ENCODE results near the gene DSCAML1. TPM values are rescaled to one million over a fixed set of nuclear protein-coding genes. Genes with fewer than 3 reads are reported as not detected.

DSCAML1 gene
- total RNA-seq, 1 experiment from 2014 or later: 0.03 TPM

DNA sequence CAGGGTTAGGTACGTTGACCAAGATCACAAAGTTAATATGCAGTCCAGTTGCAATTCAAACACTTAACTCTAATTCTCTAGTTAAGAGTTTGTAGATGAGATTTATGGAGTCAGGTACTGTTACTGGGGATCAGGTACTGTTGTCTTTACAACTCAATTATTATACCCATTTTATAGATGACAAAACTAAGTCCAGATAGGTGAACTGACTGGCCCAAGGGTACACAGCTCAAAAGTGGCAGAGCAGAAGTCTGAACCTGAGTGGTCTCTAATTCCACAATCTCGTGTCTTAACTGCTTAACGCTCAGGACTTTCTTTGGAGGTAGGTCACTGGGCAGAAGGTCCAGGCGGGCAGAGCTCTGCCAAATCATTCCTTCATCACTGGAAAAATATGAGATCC, 77.5 kb downstream of the DSCAML1 start:
- no peaks in the 10 kb centered on the region for H3K27me3 ChIP-seq (replicated peaks)
- no peak for DNase-seq (ENCODE audit: low read depth in 1 of 2, low spot score in 2 of 2)
- H3K27ac ChIP-seq: no peak overlapping the region
- no peak overlapping the region for H3K4me3 ChIP-seq
- H3K36me3 ChIP-seq: no peaks in the 10 kb centered on the region
- H3K9me3 ChIP-seq (replicated peaks): no peaks in the 10 kb centered on the region
- no peaks in the 10 kb centered on the region for H3K4me1 ChIP-seq (replicated peaks)

DNA sequence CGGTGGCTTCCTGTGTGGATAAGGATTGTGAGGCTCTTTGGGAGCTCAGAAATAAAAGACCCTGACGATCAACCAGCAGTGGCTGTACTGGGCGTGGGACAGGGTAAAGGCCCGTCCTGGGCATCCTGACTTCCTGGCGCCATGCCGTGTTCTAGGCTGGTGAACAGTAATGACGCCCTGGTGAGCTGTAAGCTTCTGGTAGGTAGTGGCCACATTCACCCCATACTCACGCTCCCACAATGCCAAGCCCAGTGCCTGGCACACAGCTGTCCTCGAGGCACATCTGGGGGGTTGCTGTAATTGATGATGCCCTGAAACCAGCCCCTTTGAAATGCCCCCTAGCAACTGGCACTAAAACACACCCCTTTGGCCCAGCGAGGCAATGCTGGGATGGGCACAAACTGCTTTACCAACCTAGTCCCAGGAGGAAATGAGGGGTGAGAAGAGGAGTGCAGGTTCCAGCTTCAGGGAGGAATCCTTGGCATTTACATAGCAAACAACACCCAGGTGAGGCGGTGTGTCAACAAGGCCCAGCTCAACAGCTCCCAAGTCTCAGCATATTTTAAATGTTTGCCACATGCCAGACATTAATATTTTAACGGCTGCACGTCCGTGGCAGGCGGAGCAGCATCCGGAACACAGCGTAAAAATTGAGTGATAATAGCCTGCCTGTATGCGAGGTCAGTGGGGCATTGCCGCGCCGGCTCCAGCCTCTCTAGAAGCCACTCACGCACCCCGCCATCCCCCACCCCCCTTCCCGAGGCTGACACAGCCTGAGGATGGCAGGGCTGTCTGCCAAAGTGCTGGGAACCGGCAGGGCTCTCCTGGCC, 79.3 kb downstream of the DSCAML1 start:
- no peak for DNase-seq (ENCODE audit: low read depth in 1 of 2, low spot score in 2 of 2)
- no peaks in the 10 kb centered on the region for H3K27me3 ChIP-seq (replicated peaks)
- no peaks in the 10 kb centered on the region for H3K4me1 ChIP-seq (replicated peaks)
- H3K4me3 ChIP-seq: no peak overlapping the region
- no peak overlapping the region for H3K27ac ChIP-seq
- no peaks in the 10 kb centered on the region for H3K9me3 ChIP-seq (replicated peaks)
- no peaks in the 10 kb centered on the region for H3K36me3 ChIP-seq

DNA sequence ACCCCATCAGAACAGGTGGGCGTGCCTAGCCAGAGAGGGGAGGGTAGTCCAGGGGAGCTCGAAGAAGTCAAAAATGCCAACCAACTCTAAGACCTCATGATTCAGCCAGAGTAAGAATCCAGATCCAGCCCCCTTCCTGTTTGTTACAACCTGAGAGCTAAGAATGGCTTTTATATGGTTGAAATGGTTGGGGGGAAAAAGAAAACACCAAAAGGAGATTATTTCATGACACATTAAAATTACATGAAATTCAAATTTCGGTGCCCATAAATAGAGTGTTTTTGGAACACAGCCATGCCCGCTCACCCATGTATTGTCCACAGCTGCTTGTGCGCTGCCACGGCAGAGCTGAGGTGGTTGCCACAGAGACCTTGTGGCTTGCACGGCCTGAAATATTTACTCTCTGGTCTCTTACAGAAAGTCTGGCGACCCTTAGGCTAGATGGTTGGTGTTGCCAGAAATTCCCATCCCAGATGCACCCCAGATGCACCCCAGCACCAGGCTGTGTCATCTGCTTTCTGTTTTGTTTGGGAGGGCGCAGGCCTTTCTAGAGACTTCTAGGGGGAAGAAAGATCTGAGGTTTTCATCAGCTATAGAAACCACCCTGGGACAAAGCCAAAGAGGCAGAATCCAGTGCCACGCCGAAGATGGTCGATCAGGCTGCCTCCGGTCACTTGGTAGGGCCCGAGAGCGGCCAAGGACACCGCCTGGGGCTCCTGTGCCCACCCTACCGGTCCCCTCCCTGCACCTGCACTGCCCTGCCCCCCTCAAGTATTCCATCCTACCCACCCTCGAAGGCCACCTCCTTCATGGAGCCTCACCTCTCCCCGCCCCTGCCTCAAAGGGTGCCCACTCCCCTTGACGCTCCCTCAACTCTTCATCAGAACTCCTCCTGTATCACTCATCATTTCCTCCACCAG, 80.2 kb downstream of the DSCAML1 start:
- Histone ChIP-seq H3K27ac (no peak overlapping the region), H3K4me3 (no peak overlapping the region), H3K36me3 (no peaks in the 10 kb centered on the region), H3K9me3 (replicated peaks) (no peaks in the 10 kb centered on the region), H3K4me1 (replicated peaks) (no peaks in the 10 kb centered on the region), H3K27me3 (replicated peaks) (no peaks in the 10 kb centered on the region)
- DNase-seq (ENCODE audit: low read depth in 1 of 2, low spot score in 2 of 2): no peak

DNA sequence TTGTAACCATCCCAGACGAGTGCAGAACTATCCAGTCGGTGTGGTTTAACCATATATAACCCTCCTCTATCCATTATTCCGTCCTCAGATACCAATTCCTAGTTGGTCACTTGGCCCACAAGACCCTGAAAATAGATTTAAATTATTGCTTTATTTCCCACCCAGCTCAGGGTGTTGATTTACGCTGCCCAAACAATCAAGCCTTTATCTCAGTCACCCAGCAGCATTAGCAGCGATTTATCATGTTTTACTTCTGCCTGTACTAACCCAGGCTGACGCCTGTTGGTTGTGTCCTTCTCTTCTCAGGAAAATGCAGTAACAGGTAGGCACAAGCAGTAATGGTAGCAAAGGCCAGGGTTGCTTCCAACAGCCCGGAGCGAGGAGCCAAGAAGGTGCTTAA, 81.2 kb downstream of the DSCAML1 start:
- no peak for DNase-seq (ENCODE audit: low read depth in 1 of 2, low spot score in 2 of 2)
- Histone ChIP-seq H3K36me3 (no peaks in the 10 kb centered on the region), H3K27ac (no peak overlapping the region), H3K4me1 (replicated peaks) (no peaks in the 10 kb centered on the region), H3K27me3 (replicated peaks) (no peaks in the 10 kb centered on the region), H3K9me3 (replicated peaks) (no peaks in the 10 kb centered on the region), H3K4me3 (no peak overlapping the region)

DNA sequence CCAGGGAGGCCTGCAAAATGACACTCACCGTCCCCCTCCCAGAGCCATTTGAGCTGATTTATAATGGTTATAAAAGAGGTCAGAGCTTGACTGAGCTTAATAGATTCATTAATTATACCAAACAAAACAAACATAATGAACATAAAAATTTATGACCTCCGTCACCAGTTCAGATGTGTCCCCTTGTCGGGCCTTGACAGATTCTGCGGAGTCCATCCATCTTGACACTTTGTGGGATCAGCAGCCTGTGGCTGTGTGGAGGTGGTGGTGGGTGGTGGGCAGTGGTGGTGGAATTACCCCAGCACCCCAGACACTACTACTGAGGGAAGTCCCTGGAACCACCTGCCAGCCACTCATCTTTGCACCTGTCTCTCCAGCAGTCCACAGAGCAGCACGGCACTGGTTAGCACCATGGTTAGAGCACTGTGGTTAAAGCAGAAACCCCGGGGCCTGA, 83.5 kb downstream of the DSCAML1 start:
- Histone ChIP-seq H3K4me3 (no peak overlapping the region), H3K36me3 (no peaks in the 10 kb centered on the region), H3K4me1 (replicated peaks) (no peaks in the 10 kb centered on the region), H3K27ac (no peak overlapping the region), H3K9me3 (replicated peaks) (no peaks in the 10 kb centered on the region), H3K27me3 (replicated peaks) (no peaks in the 10 kb centered on the region)
- DNase-seq (ENCODE audit: low read depth in 1 of 2, low spot score in 2 of 2): no peak

DNA sequence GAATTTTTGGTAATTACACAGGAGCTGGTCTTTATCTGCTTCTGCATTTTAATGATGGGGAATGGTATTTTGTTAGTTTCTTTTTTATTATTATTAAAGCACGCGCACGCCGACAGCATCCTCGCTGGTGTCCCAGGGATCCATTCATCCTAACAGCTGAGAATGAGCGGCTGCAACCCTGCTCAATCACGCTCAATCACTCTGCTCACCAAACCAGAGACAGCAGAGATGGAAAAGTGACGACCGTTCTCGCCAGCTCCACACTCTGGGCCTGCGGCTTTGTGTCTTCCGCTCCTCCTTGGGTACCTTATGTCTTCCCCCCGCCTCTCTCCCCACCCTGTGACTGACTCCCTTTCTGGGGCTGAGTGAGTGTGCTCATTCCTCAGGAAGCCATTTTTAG, 84.5 kb downstream of the DSCAML1 start:
- H3K36me3 ChIP-seq: no peaks in the 10 kb centered on the region
- no peaks in the 10 kb centered on the region for H3K27me3 ChIP-seq (replicated peaks)
- no peak overlapping the region for H3K4me3 ChIP-seq
- H3K27ac ChIP-seq: no peak overlapping the region
- no peaks in the 10 kb centered on the region for H3K9me3 ChIP-seq (replicated peaks)
- no peak for DNase-seq (ENCODE audit: low read depth in 1 of 2, low spot score in 2 of 2)
- H3K4me1 ChIP-seq (replicated peaks): no peaks in the 10 kb centered on the region

DNA sequence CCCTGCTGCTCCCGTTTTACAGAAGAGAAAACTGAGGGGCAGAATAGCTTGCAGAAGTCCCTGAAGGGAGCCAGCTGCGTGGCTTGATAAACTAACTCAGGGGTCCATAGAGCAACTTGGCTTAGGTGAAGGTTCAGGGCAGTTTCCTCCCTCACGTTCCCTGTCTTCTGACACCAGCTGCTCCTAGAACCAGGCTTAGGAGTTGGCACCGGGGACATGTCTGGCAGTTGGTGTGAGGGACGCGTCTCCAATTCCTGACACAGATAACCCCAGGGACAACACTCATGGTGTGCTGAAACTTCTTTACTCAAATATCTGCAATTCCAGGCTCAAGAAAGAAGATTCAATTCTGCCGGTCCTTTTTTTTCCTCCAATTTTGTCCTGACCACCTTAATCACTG, 85.7 kb downstream of the DSCAML1 start:
- Histone ChIP-seq H3K27me3 (replicated peaks) (no peaks in the 10 kb centered on the region), H3K4me3 (no peak overlapping the region)

DNA sequence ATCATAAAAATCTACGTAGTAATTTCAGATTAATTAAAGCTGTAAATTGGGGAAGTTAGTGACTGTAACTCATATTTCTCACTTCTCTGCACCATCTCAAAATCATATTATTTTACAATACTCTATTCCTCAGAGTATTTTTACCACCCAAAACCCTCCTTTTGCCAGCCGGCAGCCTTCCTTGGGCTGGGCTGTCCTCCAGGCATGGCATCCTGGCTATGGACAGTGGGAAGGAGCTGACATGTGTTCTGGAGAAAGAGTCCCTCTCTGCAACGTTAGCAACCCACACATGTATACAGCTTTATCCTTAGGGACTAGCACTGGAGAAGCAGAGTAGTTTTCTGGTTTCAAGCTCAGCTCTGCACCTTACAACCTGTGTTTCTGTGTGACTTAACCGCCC, 86.8 kb downstream of the DSCAML1 start:
- H3K27ac ChIP-seq: no peak overlapping the region
- no peak for DNase-seq (ENCODE audit: low read depth in 1 of 2, low spot score in 2 of 2)
- no peak overlapping the region for H3K4me3 ChIP-seq
- H3K9me3 ChIP-seq (replicated peaks): no peaks in the 10 kb centered on the region
- no peaks in the 10 kb centered on the region for H3K36me3 ChIP-seq
- no peaks in the 10 kb centered on the region for H3K27me3 ChIP-seq (replicated peaks)
- H3K4me1 ChIP-seq (replicated peaks): no peaks in the 10 kb centered on the region

More for the DNA sequence above, 85.7 kb downstream of the DSCAML1 start:
- Histone ChIP-seq H3K27ac (no peak overlapping the region), H3K9me3 (replicated peaks) (no peaks in the 10 kb centered on the region), H3K4me1 (replicated peaks) (no peaks in the 10 kb centered on the region), H3K36me3 (no peaks in the 10 kb centered on the region)
- DNase-seq (ENCODE audit: low read depth in 1 of 2, low spot score in 2 of 2): no peak

DNA sequence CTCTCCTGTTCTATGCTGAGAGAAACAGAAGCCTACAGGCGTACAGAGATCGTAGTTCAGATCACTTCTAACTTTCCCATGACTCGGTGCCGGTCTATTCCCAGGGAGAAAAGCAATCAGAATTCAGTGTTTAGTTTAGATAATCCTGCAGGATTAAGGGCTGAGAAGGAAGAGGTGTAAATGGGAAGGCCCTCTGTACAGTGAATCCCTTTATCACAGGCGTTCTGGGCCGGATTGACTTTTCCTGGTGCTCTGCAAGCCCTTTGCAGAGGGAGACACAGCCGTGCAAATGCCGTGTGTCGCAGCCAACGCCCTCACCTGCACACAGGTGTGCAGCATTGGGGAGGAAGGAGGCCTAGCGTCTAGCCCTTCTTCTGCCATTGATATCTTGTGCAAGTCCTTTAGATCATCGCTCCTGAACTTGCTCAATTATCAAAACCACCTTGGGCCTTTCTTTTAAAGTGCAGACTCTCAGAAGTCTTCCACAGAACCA, 90.6 kb downstream of the DSCAML1 start:
- DNase-seq (ENCODE audit: low read depth in 1 of 2, low spot score in 2 of 2): no peak
- Histone ChIP-seq H3K4me3 (no peak overlapping the region), H3K27ac (no peak overlapping the region), H3K36me3 (no peaks in the 10 kb centered on the region), H3K27me3 (replicated peaks) (no peaks in the 10 kb centered on the region), H3K9me3 (replicated peaks) (no peaks in the 10 kb centered on the region), H3K4me1 (replicated peaks) (no peaks in the 10 kb centered on the region)

DNA sequence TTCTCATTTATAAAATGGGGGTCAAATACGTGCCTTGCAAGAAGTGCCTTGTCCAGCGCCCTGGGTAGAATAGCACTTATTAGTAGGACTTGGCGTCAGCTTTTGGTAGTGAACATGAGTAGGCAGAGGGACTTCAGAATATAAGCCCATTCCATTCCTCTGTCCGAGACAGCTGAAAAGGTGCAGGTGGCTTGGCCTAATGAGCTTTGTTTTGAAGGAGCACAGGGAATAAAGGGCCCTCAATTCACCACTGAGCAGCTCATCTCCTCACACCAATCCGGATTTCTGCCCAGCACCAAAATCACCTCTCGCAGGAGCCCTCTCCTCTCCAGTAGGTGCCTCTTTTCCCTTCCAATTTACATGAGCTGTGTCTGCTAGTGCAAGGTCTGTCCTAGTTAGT, 91.2 kb downstream of the DSCAML1 start:
- H3K4me3 ChIP-seq: no peak overlapping the region
- no peak overlapping the region for H3K27ac ChIP-seq
- no peaks in the 10 kb centered on the region for H3K4me1 ChIP-seq (replicated peaks)
- H3K36me3 ChIP-seq: no peaks in the 10 kb centered on the region
- H3K27me3 ChIP-seq (replicated peaks): no peaks in the 10 kb centered on the region
- DNase-seq (ENCODE audit: low read depth in 1 of 2, low spot score in 2 of 2): no peak
- H3K9me3 ChIP-seq (replicated peaks): no peaks in the 10 kb centered on the region

DNA sequence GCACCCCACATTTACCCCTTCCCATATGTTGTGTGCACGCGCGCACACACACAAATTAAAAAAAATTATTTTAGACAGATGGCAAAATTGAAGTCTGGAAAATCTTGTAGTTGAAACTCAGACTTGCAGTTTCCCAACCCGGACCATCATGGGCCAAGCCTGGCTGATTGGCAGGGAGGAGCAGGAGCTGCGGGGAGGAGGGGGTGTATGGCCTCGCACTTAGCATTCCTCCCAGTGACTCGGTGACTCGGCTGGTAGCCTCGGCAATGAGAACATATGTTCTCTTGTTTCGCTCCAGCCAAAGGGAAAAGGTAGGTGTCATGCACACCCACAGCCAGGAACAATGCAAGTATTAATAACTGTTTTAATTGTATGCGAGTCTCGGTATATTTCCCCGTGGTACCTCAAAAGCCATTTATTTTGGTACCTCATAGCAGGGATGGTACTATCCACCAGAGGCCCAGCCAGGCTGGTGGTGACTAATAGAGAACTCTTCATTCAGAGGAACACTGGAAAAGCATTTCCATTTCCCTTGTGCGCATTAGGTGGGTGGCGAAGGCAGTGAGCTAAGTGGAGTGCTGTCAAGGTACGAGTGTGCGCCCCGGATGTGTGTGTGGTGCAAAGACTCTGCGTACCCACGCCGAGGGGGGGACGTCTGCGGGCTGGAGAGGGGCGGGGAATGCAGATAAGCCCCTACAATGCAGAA, 92.5 kb downstream of the DSCAML1 start:
- Histone ChIP-seq H3K4me1 (replicated peaks) (no peaks in the 10 kb centered on the region), H3K27me3 (replicated peaks) (no peaks in the 10 kb centered on the region), H3K9me3 (replicated peaks) (no peaks in the 10 kb centered on the region), H3K36me3 (no peaks in the 10 kb centered on the region), H3K27ac (no peak overlapping the region), H3K4me3 (no peak overlapping the region)
- DNase-seq (ENCODE audit: low read depth in 1 of 2, low spot score in 2 of 2): no peak

DNA sequence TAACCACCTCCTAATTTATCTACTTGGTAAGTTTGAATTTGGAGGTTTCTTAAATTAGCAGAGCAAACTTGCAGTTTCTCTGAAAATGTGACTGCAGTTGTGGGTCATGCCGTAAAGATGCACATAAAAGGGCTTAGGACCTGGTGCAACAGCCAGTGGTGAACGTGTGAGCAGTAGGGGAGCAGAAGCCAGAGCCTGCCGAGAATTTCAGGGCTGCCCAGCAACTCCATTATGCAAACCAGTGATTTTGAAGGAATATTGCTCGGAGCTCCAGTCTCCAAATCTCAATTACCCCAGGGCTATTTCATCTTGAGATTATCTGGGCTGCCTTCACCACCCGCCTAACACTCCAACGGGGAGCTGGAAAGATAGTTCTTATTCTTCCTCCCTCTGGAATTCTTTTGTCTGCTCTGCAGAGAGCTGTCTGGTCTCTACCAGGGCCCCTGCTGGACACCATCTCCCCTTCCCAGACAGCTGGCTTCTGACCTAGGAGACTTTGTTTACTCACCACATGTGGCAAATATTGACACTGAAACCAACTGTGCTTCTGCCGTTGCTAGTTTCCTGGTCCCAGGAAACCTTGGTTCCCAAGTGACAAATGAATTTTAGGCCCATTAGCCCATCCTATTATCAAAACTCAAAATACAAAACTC, 93.9 kb downstream of the DSCAML1 start:
- Histone ChIP-seq H3K4me3 (no peak overlapping the region), H3K27ac (no peak overlapping the region), H3K36me3 (no peaks in the 10 kb centered on the region), H3K9me3 (replicated peaks) (no peaks in the 10 kb centered on the region), H3K27me3 (replicated peaks) (no peaks in the 10 kb centered on the region), H3K4me1 (replicated peaks) (no peaks in the 10 kb centered on the region)
- DNase-seq (ENCODE audit: low read depth in 1 of 2, low spot score in 2 of 2): no peak

DNA sequence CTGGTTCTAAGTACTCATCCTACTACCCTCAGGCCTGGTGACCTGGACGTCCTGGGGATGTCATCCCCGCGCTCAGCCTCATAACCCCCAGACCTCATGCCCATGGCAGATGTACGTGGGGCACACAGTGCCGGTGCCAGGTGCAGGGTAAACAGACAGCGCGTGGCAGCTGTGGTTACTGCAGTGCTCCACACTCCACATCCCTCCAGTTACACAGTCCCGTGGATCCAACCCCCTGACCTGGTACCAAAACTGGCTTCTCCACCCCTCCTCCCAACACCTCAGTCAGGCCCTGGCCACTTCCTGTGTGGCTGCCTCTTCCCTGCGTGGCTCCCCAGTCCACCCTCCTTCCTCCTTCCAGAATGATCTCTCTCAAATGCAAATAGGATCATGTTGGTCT, 95.2 kb downstream of the DSCAML1 start:
- no peaks in the 10 kb centered on the region for H3K4me1 ChIP-seq (replicated peaks)
- no peaks in the 10 kb centered on the region for H3K27me3 ChIP-seq (replicated peaks)
- no peaks in the 10 kb centered on the region for H3K36me3 ChIP-seq
- no peak overlapping the region for H3K4me3 ChIP-seq
- no peak for DNase-seq (ENCODE audit: low read depth in 1 of 2, low spot score in 2 of 2)
- no peaks in the 10 kb centered on the region for H3K9me3 ChIP-seq (replicated peaks)
- H3K27ac ChIP-seq: no peak overlapping the region
